K562 (cell line): ENCODE results near the gene SPINT1. TPM values are rescaled to one million over a fixed set of nuclear protein-coding genes. Genes with fewer than 3 reads are reported as not detected.

ENCODE experiments used
- CBFA2T2 ChIP-seq: fragments of 450-650 bp; conservative IDR thresholded peaks from 2 replicates; pipeline ENCODE4 v1.6.1; 2017; ENCODE audit warnings: mild to moderate bottlenecking
- CUX1 ChIP-seq: fragments of 200-800 bp; sonication (Bioruptor generic); IDR thresholded peaks from 2 replicates; pipeline ENCODE4 v1.6.1; 2016; ENCODE audit warnings: missing genetic modification characterization, missing compliant biosample characterization
- EGR1 ChIP-seq: fragments of 450-650 bp; conservative IDR thresholded peaks from 2 replicates; pipeline ENCODE4 v1.6.1; 2017; ENCODE audit warnings: mild to moderate bottlenecking
- FOXK2 ChIP-seq, 2 experiments: fragments of 450-650 bp; IDR thresholded peaks in 1 of 2; conservative IDR thresholded peaks in 1 of 2; 2 replicates each; pipeline ENCODE4 v1.6.1; 2016; ENCODE audit warnings: low read depth in 2 of 2, mild to moderate bottlenecking in 1 of 2
- LCOR ChIP-seq: sonication (generic); formaldehyde crosslinking; IDR thresholded peaks from 2 replicates; pipeline ENCODE4 v1.8.0; 2022; ENCODE audit warnings: mild to moderate bottlenecking, missing genetic modification reagents
- MAFF ChIP-seq: IDR thresholded peaks from 2 replicates; pipeline ENCODE4 v1.6.1; 2012; ENCODE audit warnings: low read length, improper control_type of control experiment
- NBN ChIP-seq: fragments of 450-650 bp; IDR thresholded peaks from 2 replicates; pipeline ENCODE4 v1.6.1; 2016; ENCODE audit warnings: low read depth, mild to moderate bottlenecking
- NR4A1 ChIP-seq, 2 experiments: fragments of 250-450 bp in 1 of 2; fragments of 450-650 bp in 1 of 2; sonication (Bioruptor Pico) in 1 of 2; IDR thresholded peaks; 2 replicates each; pipeline versions ENCODE4 v1.4.0 to v1.6.1; 2016 to 2020; ENCODE audit warnings: mild to moderate bottlenecking in 2 of 2, missing compliant biosample characterization in 1 of 2, missing genetic modification characterization in 1 of 2, moderate library complexity in 1 of 2
- PKNOX1 ChIP-seq: fragments of 450-650 bp; IDR thresholded peaks from 2 replicates; pipeline ENCODE4 v1.6.1; 2016
- SNAPC5 ChIP-seq: fragments of 250-450 bp; sonication (Bioruptor Pico); IDR thresholded peaks from 2 replicates; pipeline ENCODE4 v1.8.0; 2021; ENCODE audit warnings: moderate library complexity, mild to moderate bottlenecking, inconsistent platforms
- TARDBP ChIP-seq: fragments of 450-650 bp; IDR thresholded peaks from 2 replicates; pipeline ENCODE4 v1.6.1; 2016
- ZNF780A ChIP-seq: fragments of 250-450 bp; sonication (Bioruptor Pico); IDR thresholded peaks from 2 replicates; pipeline ENCODE4 v1.5.0; 2021; ENCODE audit warnings: mild to moderate bottlenecking
- polyA plus RNA-seq, 8 experiments: library from polyadenylated mRNA; depleted of rRNA in 4 of 8; stranded (reverse) in 5 of 8; unstranded in 3 of 8; fragments of >200 nt; fragmentation: Nextera tagmentation in 2 of 8; fragmentation: Illumina TruSeq in 1 of 8; extraction: Ambion mirVana in 2 of 8; extraction: Trizol in 1 of 8; gene quantifications; 2 replicates each; pipeline versions ENCODE4 v1.2.1 to v1.2.3, GENCODE V29; 2011 to 2014; ENCODE audit warnings: inconsistent platforms in 1 of 8, missing spikeins in 1 of 8
- total RNA-seq, 7 experiments: library from RNA; depleted of rRNA in 6 of 7; stranded (reverse); fragments of >200 nt in 6 of 7; fragmentation: Illumina TruSeq in 2 of 7; extraction: Trizol in 2 of 7; gene quantifications; 2 replicates each; pipeline versions ENCODE4 v1.2.1 to v1.2.3, GENCODE V29; 2011 to 2021; ENCODE audit warnings: low replicate concordance in 1 of 7
- TF ChIP-seq, protein P1 (sequence below): fragments of 450-650 bp; IDR thresholded peaks from 2 replicates; pipeline ENCODE4 v1.6.1; 2014; ENCODE audit warnings: low read depth, mild to moderate bottlenecking, moderate library complexity, borderline replicate concordance
- TF ChIP-seq, protein P2 (sequence below): sonication (generic); formaldehyde crosslinking; IDR thresholded peaks from 2 replicates; pipeline ENCODE4 v1.8.0; 2023; ENCODE audit warnings: mild to moderate bottlenecking, missing genetic modification reagents

SPINT1 gene
- total and polyA plus RNA-seq, 9 of the 15 experiments (the other 6 are each of a cell fraction or from before 2014, with no cell fraction given): 0.78 to 4.5 (median 1.5) TPM

DNA sequence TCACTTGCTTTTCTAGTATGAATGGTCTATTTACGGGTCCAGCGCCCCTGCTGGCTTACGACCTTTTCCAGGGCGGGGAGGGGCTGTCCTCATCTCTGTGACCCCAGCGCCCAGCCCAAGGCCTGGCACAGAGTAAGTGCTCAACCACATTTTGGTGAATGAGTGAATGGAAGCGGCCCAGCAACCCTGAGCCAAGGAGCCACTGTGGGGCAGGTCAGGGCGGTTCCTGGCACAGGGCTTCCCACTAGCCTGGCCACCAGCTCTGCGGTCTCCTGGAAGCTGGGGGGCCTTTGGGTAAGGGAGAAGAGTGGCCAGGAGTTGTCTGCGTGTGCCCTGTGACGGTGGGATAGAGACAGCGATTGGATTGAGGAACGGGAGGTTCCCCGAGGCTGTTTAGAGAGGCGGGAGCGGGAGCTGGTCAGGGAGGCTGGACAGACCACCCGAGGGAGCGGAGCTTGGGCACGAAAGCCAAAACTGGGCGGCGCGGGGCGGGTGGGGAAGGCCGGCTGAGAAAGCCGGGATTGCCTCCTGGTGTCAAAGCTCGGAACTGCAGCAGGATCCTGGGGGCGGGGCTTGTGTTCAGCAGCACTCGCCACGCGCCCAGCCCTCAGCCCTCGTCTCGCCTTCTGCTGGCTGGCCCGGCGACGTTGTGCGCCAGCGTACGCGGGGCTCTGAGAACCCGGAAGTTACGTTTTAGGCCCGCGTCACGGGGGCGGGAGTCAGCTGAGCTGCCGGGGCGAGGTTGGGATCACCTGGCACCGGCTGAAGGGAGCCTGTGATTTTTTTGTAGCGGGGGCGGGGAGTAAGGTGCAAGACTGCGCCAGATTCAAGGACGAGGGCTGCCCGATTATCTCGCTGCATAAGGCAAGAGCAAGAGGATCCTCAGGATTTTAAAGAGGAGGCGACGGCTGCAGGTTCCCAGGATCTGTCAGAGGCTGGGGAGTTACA is 50.2 kb downstream of the SPINT1 start, which contains the start of gene VPS18 (continued):
- TF ChIP-seq LCOR: no peak; the same call in 1 of the 2 replicates
- TF ChIP-seq CUX1: no peak
- TF ChIP-seq, protein P1, sequence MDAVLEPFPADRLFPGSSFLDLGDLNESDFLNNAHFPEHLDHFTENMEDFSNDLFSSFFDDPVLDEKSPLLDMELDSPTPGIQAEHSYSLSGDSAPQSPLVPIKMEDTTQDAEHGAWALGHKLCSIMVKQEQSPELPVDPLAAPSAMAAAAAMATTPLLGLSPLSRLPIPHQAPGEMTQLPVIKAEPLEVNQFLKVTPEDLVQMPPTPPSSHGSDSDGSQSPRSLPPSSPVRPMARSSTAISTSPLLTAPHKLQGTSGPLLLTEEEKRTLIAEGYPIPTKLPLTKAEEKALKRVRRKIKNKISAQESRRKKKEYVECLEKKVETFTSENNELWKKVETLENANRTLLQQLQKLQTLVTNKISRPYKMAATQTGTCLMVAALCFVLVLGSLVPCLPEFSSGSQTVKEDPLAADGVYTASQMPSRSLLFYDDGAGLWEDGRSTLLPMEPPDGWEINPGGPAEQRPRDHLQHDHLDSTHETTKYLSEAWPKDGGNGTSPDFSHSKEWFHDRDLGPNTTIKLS: no peak; the same call in 1 of the 2 replicates
- TF ChIP-seq, protein P2, sequence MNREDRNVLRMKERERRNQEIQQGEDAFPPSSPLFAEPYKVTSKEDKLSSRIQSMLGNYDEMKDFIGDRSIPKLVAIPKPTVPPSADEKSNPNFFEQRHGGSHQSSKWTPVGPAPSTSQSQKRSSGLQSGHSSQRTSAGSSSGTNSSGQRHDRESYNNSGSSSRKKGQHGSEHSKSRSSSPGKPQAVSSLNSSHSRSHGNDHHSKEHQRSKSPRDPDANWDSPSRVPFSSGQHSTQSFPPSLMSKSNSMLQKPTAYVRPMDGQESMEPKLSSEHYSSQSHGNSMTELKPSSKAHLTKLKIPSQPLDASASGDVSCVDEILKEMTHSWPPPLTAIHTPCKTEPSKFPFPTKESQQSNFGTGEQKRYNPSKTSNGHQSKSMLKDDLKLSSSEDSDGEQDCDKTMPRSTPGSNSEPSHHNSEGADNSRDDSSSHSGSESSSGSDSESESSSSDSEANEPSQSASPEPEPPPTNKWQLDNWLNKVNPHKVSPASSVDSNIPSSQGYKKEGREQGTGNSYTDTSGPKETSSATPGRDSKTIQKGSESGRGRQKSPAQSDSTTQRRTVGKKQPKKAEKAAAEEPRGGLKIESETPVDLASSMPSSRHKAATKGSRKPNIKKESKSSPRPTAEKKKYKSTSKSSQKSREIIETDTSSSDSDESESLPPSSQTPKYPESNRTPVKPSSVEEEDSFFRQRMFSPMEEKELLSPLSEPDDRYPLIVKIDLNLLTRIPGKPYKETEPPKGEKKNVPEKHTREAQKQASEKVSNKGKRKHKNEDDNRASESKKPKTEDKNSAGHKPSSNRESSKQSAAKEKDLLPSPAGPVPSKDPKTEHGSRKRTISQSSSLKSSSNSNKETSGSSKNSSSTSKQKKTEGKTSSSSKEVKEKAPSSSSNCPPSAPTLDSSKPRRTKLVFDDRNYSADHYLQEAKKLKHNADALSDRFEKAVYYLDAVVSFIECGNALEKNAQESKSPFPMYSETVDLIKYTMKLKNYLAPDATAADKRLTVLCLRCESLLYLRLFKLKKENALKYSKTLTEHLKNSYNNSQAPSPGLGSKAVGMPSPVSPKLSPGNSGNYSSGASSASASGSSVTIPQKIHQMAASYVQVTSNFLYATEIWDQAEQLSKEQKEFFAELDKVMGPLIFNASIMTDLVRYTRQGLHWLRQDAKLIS (CRISPR knock-in tag): 0 out of 2 replicates have a peak, but pooled peaks have one; percentile 12
- peak; percentile 37; the same call in 1 of the 2 replicates for TF ChIP-seq CBFA2T2
- no peak for TF ChIP-seq TARDBP
- no peak for TF ChIP-seq NR4A1 (CRISPR knock-in tag; IDR thresholded peaks at IDR 0.05)
- TF ChIP-seq NR4A1 (tag; IDR thresholded peaks at IDR 0.05): no peak
- TF ChIP-seq EGR1: peak; percentile 92
- no peak for TF ChIP-seq ZNF780A (CRISPR knock-in tag)
- no peak for TF ChIP-seq SNAPC5
- TF ChIP-seq MAFF: no peak
- peak; percentile 66 for TF ChIP-seq NBN
- peak; percentile 41; the same call in 1 of the 2 replicates for TF ChIP-seq PKNOX1
- TF ChIP-seq FOXK2 (conservative IDR thresholded peaks at IDR 0.05 in 1 of 2, IDR thresholded peaks at IDR 0.05 in 1 of 2; ENCODE audit: low read depth in 2 of 2): peak; percentile 89 to 93
